ENCODE measurements around the gene DNAH1.

GRCh38 chr3:52343946-52344600 lies 28.0 kb downstream of the DNAH1 start:
- TF ChIP-seq, protein P1, sequence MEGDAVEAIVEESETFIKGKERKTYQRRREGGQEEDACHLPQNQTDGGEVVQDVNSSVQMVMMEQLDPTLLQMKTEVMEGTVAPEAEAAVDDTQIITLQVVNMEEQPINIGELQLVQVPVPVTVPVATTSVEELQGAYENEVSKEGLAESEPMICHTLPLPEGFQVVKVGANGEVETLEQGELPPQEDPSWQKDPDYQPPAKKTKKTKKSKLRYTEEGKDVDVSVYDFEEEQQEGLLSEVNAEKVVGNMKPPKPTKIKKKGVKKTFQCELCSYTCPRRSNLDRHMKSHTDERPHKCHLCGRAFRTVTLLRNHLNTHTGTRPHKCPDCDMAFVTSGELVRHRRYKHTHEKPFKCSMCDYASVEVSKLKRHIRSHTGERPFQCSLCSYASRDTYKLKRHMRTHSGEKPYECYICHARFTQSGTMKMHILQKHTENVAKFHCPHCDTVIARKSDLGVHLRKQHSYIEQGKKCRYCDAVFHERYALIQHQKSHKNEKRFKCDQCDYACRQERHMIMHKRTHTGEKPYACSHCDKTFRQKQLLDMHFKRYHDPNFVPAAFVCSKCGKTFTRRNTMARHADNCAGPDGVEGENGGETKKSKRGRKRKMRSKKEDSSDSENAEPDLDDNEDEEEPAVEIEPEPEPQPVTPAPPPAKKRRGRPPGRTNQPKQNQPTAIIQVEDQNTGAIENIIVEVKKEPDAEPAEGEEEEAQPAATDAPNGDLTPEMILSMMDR (IDR thresholded peaks at IDR 0.05 in 4 of 5, conservative IDR thresholded peaks at IDR 0.05 in 1 of 5), result no peak
- TF ChIP-seq POLR2A (IDR thresholded peaks at IDR 0.05), result no peak
